Kidney (tissue), 14 donors: ENCODE measurements around the gene C5orf15. TPM values are rescaled to one million over a fixed set of nuclear protein-coding genes. Genes with fewer than 3 reads are reported as not detected.

ENCODE experiments used
- DNase-seq, 5 donors: peaks; one replicate each; pipeline ENCODE4 v3.0.0-alpha.2; 2013 to 2020
- FAIRE-seq: peaks from 2 replicates; lab custom pipeline; 2012; peaks lifted over from hg19 to GRCh38; lab: Jason Lieb, UNC
- H3K27ac ChIP-seq, 2 donors: one replicate each; pipeline ENCODE4 v1.7.0; 2013; ENCODE audit warnings: low read depth in 2 of 2, low read length in 2 of 2, inconsistent platforms in 1 of 2
- H3K27me3 ChIP-seq: one replicate; pipeline ENCODE4 v1.7.1; 2013; ENCODE audit warnings: low read length, inconsistent platforms; ENCODE audit not compliant: control insufficient read depth, insufficient read depth
- H3K36me3 ChIP-seq, 3 donors: one replicate each; pipeline versions ENCODE4 v1.7.0 to v1.7.1; 2013; ENCODE audit warnings: low read length in 3 of 3, control low read depth in 1 of 3, inconsistent platforms in 1 of 3; ENCODE audit not compliant: insufficient read depth in 3 of 3, control insufficient read depth in 2 of 3
- H3K4me1 ChIP-seq, 3 donors: one replicate each; pipeline versions ENCODE4 v1.7.0 to v1.7.1; 2013; ENCODE audit warnings: low read length in 3 of 3, inconsistent platforms in 1 of 3, low read depth in 1 of 3; ENCODE audit not compliant: control insufficient read depth in 2 of 3, insufficient read depth in 2 of 3
- H3K4me3 ChIP-seq, 3 donors: one replicate each; pipeline versions ENCODE4 v1.7.0 to v1.8.1; 2013; ENCODE audit warnings: low read length in 3 of 3, control low read depth in 1 of 3, inconsistent platforms in 1 of 3
- H3K9ac ChIP-seq, 3 donors: one replicate each; pipeline versions ENCODE4 v1.7.0 to v1.7.1; 2013; ENCODE audit warnings: low read length in 3 of 3, control low read depth in 1 of 3, inconsistent platforms in 1 of 3
- H3K9me3 ChIP-seq, 3 donors: one replicate each; pipeline versions ENCODE4 v1.7.0 to v1.7.1; 2013; ENCODE audit warnings: low read length in 3 of 3, control low read depth in 1 of 3, inconsistent platforms in 1 of 3; ENCODE audit not compliant: control insufficient read depth in 2 of 3, insufficient read depth in 1 of 3
- CTCF ChIP-seq: IDR thresholded peaks from 3 replicates; pipeline ENCODE4 v1.5.1; 2012; ENCODE audit warnings: mild to moderate bottlenecking, moderate library complexity, borderline replicate concordance; ENCODE audit not compliant: insufficient read depth; ENCODE audit errors: extremely low read depth
- intact Hi-C: fragments of 100-400 bp; cut with DNase I; formaldehyde crosslinking; loops from one replicate; pipeline ENCODE4 v1.11.1; 2022
- polyA plus RNA-seq: library from polyadenylated mRNA; stranded (reverse); fragments of 350-450 nt; fragmentation: Illumina TruSeq; extraction: RNeasy Lipid Tissue Mini Kit (QIAGEN cat#74804); gene quantifications from one replicate; pipeline ENCODE4 v1.2.3, GENCODE V29; 2014; ENCODE audit warnings: low read depth, low replicate concordance; ENCODE audit not compliant: insufficient read depth
- total RNA-seq: library from RNA; stranded (reverse); fragmentation: NEBNext Ultra II Directional; extraction: Animal tissue kit (Norgen Biotek cat#: 25700); gene quantifications from one replicate; pipeline ENCODE4 v1.2.1, GENCODE V29; 2021
- donor health status: control.
- donor health status: control.
- donor health status: control.
- donor health status: control.
- donor health status: control.
- donor health status: DM: yes; HTN: yes; CAD: no.
- donor health status: Normal renal cell carcinoma (clear cell type).

The C5orf15 gene
- total and polyA plus RNA-seq, 2 donors from 2014 or later: 43.9 to 54.4 TPM

DNA sequence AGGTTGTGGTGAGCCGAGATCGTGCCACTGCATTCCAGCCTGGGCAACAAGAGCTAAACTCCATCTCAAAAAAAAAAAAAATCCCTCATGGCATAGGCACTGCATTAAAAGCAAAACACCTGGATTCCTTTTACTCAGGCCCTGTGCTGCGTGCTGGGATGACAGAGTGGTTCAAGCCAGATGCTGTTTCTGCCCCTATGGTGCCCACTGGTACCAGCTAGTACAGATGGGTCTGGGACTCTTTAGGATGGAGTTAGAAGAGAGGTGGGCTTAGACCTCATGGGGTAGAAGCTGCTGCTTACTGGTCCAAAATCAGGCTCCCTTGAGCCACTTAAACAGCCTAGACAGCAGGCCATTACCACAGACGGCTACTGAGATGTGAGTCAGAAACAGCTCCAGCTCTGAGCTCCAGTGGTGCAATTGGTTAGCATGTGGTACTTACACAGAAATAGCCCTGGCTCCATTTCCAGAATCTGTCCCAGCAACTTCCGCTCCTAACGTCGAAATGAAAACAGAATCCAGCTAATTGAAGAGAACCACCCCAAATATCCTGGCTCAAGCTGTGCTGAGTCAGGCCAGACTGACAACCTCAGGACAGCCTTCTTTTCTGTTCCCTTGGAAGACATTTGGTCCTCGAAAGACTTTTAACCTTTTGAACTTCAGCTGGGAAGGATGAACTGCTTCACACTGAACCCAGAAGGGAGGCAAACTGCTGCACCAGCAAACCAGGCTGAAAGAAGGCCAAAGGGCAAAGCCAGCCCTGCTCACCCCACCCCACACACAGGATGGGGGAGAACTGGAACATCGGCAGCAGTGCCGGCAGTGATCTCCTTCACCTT is 15.5 kb downstream of the C5orf15 start:
- H3K27ac ChIP-seq: peak overlapping the region; percentile 83 to 87
- no peak for TF ChIP-seq CTCF
- peak overlapping the region in 2 of 3 donors; percentile 0 to 35 for H3K4me3 ChIP-seq
- peaks cover 3 to 9% (median 8%) of the 10 kb centered on the region in 3 donors for H3K36me3 ChIP-seq
- peak overlapping the region in 1 of 3 donors; percentile 30 for H3K9ac ChIP-seq
- DNase-seq (peak in 1 of 5 donors; percentile 71), FAIRE-seq (peak; percentile 51)
- no peaks in the 10 kb centered on the region for H3K9me3 ChIP-seq
- peaks cover 0 to 28% (median 21%) of the 10 kb centered on the region in 3 donors for H3K4me1 ChIP-seq
- H3K27me3 ChIP-seq: no peaks in the 10 kb centered on the region
- intact Hi-C loops: no loop called here

- H3K36me3 ChIP-seq: peaks cover 0 to 5% (median 4%) of the 10 kb centered on the region in 3 donors
- H3K4me1 ChIP-seq: peaks cover 0 to 45% (median 20%) of the 10 kb centered on the region in 3 donors
- FAIRE-seq (no peak), DNase-seq (no peak)
- no peak for TF ChIP-seq CTCF
- H3K9me3 ChIP-seq: no peaks in the 10 kb centered on the region
- no peak overlapping the region for H3K4me3 ChIP-seq
- H3K27ac ChIP-seq: peak overlapping the region in 1 of 2 donors; percentile 71
- intact Hi-C loops: no loop called here
- no peaks in the 10 kb centered on the region for H3K27me3 ChIP-seq
- no peak overlapping the region for H3K9ac ChIP-seq
Observed at GRCh38 chr5:133950821-133951612, 17.4 kb downstream of the C5orf15 start.

DNA sequence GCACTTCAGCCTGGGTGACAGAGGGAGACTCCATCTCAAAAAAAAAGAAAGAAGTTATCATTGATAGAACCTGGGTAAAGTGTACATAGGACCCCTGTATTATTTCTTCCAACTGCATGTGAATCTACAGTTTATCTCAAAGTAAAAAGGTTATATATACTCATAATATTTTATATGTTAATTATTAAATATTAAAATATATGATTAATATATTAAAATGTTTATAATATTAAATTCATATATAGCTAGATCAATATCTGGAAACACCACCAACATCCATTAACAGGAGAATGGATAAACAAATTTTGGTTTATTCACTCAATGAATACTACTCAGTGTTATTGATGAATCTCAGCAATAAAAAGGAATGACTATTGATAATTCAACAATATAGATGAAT is 19.7 kb downstream of the C5orf15 start:
- no peaks in the 10 kb centered on the region for H3K9me3 ChIP-seq
- H3K4me1 ChIP-seq: peaks cover 2 to 55% (median 19%) of the 10 kb centered on the region in 3 donors
- H3K4me3 ChIP-seq: no peak overlapping the region
- no peak for FAIRE-seq
- no peaks in the 10 kb centered on the region for H3K36me3 ChIP-seq
- H3K27ac ChIP-seq: no peak overlapping the region
- H3K27me3 ChIP-seq: peaks cover 2% of the 10 kb centered on the region
- intact Hi-C loops: no loop called here
- no peak for DNase-seq
- no peak for TF ChIP-seq CTCF
- no peak overlapping the region for H3K9ac ChIP-seq
